ENCODE data around the gene MYO18A.
A peak's percentile ranks its signal among the peaks of the same experiment; 100 is the strongest.

MYO18A gene

GRCh38 chr17:29131814-29132682, 48.1 kb downstream of the MYO18A start:
- TF ChIP-seq, protein P1, sequence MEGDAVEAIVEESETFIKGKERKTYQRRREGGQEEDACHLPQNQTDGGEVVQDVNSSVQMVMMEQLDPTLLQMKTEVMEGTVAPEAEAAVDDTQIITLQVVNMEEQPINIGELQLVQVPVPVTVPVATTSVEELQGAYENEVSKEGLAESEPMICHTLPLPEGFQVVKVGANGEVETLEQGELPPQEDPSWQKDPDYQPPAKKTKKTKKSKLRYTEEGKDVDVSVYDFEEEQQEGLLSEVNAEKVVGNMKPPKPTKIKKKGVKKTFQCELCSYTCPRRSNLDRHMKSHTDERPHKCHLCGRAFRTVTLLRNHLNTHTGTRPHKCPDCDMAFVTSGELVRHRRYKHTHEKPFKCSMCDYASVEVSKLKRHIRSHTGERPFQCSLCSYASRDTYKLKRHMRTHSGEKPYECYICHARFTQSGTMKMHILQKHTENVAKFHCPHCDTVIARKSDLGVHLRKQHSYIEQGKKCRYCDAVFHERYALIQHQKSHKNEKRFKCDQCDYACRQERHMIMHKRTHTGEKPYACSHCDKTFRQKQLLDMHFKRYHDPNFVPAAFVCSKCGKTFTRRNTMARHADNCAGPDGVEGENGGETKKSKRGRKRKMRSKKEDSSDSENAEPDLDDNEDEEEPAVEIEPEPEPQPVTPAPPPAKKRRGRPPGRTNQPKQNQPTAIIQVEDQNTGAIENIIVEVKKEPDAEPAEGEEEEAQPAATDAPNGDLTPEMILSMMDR (conservative IDR thresholded peaks at IDR 0.05; ENCODE audit: low read depth, low read length), result no peak
- no peak overlapping the region for H3K4me3 ChIP-seq (ENCODE audit: low read depth, low read length)
- peak; percentile 72 for DNase-seq (ENCODE audit: low read depth)

GRCh38 chr17:29129731-29130130, 50.5 kb downstream of the MYO18A start:
- TF ChIP-seq, protein P1 (conservative IDR thresholded peaks at IDR 0.05; ENCODE audit: low read depth, low read length), result no peak
- DNase-seq (ENCODE audit: low read depth), result no peak
- no peak overlapping the region for H3K4me3 ChIP-seq (ENCODE audit: low read depth, low read length)

DNA sequence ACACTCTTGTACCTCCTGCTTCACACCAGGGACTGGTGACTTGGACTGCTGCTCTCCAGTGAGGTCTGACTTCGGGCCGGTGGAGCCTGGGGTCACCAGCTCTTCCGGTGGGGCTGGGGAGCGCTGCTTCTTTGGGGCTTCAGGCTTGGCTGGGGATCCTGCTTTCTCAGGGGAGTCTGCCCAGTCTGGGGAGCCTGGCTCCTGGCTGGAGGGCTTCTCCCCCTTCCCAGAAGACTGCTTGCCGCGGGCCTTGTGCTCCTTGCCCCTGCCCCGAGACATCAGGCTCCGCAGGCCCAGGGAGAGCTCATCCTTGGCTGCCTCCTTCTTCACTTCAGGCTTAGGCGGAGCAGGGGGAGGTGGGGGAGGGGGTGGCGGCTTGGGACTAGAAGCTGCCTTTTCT, 52.4 kb downstream of the MYO18A start:
- TF ChIP-seq, protein P1 (conservative IDR thresholded peaks at IDR 0.05; ENCODE audit: low read depth, low read length), result no peak
- no peak for DNase-seq (ENCODE audit: low read depth)

DNA sequence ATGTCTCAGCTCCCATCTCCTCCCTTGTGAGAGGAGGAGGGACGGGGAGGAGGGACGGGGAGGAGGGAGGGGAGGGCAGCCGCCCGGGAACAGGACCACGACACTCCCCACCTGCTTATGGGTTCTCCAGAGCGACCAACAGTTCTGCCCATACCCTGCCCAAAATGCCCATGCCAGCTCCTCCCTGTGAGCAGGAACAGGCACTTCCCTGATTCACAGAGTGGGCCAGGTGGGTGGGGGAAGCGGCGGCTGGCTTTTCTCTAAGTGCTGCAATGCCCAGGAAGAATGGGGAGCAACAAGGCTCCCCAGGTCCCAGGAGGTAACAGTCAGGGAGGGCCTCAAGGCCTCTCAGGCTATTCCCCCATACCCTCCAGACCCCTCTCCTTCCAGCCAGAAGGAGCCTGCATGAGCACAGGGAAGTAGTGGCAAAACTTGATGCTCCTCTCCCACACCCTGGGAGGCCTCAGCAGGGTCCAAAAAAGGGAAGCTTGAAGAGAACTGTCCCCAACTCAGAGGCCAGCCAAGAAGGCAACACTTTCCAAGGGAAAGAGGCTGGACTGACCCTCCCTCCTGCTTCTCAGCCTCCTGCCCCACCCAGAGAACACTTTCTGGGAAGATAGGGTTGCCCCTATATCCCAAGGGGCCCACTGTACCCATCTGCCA, 53.8 kb downstream of the MYO18A start:
- DNase-seq (ENCODE audit: low read depth), result no peak
- TF ChIP-seq, protein P1 (conservative IDR thresholded peaks at IDR 0.05; ENCODE audit: low read depth, low read length), result no peak
- H3K4me3 ChIP-seq (ENCODE audit: low read depth, low read length), result no peak overlapping the region

More for the DNA sequence above, 52.4 kb downstream of the MYO18A start:
- no peak overlapping the region for H3K4me3 ChIP-seq (ENCODE audit: low read depth, low read length)

DNA sequence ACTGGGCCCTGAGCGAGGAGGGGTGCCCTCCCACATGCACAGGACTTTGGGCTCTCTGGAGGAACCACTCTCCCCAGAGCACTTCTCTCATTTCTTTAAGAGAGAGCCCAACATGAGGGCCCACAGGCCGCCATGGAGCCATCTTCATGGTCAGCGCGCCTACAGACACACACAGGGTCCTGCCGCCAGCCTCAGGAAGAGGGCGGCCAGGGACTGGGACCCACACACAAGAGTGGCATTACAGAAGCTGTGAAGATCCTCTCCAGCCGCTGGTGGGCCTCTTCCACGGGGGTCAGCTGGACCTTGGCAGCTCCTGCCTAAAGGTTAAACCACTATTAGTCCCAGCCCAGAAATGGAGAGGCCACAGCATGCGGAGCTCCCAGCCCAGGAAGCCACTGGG, 54.5 kb downstream of the MYO18A start:
- no peak for DNase-seq (ENCODE audit: low read depth)
- TF ChIP-seq, protein P1 (conservative IDR thresholded peaks at IDR 0.05; ENCODE audit: low read depth, low read length), result no peak

GRCh38 chr17:29124925-29125273, 55.3 kb downstream of the MYO18A start:
- TF ChIP-seq, protein P1 (conservative IDR thresholded peaks at IDR 0.05; ENCODE audit: low read depth, low read length), result no peak
- no peak for DNase-seq (ENCODE audit: low read depth)
- no peak overlapping the region for H3K4me3 ChIP-seq (ENCODE audit: low read depth, low read length)

More for the DNA sequence above, 54.5 kb downstream of the MYO18A start:
- H3K4me3 ChIP-seq (ENCODE audit: low read depth, low read length), result no peak overlapping the region

All from choroid plexus epithelial cell (primary cell).